DOHH2 (cell line): Measurements from ENCODE around the gene TRPC4.

Experiments
- CTCF ChIP-seq: fragments of 200-600 bp; sonication (generic); IDR thresholded peaks from one replicate; pipeline ENCODE4 v1.5.1; 2014; ENCODE audit warnings: antibody characterized with exemption, mild to moderate bottlenecking, low read depth, low read length; ENCODE audit not compliant: poor library complexity, severe bottlenecking
- EZH2phosphoT487 ChIP-seq: fragments of 200-600 bp; sonication (generic); IDR thresholded peaks from 2 replicates; pipeline ENCODE4 v1.6.1; 2017; ENCODE audit warnings: borderline replicate concordance, mild to moderate bottlenecking, antibody characterized with exemption, low read length, moderate library complexity, mixed read lengths

DNA sequence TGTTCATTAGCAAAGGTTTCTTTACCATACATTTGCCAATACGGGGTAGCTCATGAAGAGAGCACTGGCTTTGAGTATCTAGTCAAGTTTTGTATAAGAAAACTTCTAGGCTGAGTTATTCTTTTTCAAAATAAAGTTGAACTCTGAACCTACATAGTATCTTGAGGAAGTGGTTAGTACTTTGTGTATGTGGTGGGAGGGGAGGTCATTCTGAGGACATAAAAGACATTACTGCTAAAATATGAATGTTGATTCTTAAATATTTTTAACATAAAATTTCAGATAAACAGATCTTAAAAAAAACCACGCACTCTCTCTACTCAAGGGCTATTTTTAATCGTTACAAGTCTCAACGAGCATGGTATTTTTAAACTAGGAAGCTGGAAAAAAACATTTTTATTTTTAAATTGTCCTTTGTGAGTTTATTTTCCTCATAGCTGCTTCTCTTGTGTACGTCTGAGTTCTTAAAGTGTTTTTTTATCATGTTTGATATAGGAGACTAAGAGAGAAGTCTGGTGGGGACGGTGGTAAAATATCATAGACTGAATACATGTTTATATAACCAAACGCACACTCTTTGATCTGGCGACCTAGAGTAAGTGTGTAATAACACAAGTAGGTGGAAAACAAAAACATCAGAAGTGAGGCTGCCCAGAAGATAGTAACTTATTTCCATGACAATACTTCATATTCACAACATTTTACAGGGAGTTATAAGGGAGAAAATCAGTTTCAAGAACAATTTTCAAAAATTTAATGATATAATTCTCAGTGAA, 153.0 kb downstream of the TRPC4 start:
- no peak for TF ChIP-seq CTCF
- TF ChIP-seq EZH2phosphoT487, result no peak
